Measurements from ENCODE around the gene S100G.

The S100G gene

DNA sequence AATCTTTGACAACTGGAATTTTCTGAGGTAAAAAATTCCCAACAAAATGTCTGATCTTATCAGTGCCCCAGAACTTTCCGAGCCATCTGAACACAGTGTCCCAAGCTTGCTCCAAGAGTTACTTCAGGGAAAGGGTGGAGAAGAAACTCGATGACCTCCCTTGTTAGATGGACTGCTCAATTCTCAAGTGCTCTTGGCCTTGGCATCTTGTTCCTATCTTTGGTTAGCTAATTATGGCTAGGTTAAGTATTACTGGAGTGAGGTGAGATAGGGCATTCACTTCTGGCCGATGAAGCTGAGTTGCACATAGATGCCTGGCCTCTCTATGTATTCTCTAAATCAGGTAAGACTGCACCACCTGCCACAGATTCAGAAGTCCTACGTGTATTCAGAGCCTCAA is 9.1 kb upstream of the S100G start:
- DNase-seq (ENCODE audit: low read depth, low spot score) = no peak
- H3K4me3 ChIP-seq (ENCODE audit: low read length) = no peak overlapping the region

DNA sequence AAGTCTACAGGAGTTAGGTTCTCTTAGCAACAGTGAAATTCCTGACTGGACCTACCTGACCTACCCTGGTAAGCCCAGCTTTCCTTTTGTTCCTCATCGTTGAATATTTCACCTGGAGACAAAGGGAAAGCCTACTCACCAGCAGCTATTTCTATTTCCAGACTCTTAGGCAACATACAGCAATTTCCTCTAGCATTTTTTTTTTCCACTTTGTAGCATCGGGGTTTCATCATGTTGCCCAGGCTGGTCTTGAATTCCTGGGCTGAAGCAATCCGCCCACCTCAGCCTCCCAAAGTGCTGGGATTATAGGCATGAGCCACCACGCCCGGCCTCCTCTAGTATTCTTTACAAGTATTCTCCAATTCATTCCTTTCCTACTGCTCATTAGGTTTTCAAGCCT is 6.8 kb upstream of the S100G start:
- DNase-seq (ENCODE audit: low read depth, low spot score) = no peak

DNA sequence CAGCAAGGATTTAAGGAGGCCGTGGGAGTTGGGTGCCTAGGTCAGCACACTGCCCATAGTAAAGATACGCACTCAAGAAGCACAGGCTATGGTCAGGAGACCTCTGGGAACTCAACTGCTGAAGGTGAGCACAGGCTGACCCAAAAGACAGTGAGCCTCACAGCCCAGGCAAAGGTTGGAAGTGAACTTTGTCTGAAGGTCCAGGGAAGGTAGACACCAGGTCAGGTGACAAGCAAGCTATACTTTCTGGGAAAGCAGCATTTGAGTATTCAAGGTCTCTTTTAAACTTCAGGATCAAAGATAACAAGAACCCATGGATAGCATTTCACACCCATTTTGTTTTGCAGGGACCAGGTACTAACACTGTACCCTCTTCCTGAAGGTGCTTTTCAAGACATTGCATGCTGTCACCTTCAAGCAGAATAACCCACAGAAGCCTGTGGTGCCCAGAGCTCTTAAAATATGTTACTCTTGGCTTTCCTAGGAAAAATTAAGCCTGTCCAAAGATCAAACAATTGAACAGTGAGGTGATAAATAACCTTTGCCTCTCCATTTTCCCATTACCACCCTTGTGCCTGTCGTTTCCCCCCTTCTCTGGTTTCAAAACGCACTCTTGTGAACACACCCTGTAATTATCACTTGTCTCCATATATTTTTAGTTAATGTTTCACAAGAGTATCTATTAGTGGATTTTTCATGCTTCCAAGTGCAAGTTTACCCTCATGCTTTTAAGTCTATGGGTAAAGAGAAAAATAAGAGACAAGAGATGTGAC is 3.4 kb upstream of the S100G start:
- H3K4me3 ChIP-seq (ENCODE audit: low read length) = no peak overlapping the region
- DNase-seq (ENCODE audit: low read depth, low spot score) = no peak

More for the DNA sequence above, 6.8 kb upstream of the S100G start:
- H3K4me3 ChIP-seq (ENCODE audit: low read length) = no peak overlapping the region

DNA sequence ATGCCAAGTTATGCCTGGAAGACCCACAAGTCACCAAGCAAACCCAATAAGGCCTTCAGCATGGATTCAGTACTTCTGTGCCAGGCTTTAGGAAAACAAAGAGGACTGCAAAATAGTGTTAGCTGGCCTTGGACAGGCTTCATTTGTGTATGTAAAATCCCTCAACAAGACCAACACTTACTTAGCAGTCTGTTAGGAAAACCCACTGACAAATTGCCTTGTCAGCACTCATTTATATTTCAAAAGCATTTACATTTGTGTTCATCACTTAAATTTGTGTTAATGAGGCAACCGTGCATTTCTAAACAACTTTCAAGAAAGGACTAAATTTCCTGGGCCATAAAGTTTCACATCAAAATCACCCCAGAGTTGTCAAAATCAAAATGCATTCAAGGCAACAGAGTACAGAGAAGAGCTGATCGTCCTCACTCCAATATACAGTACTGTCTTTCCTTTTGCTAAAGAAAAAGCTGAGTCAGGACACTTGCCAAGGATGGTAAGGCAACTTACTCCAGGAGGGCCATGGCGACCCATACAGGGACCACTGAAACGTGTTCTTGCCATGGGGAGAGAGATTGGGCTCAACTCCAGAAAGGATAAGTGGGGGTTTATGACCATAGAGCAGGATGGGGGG is 1.6 kb downstream of the S100G start:
- H3K4me3 ChIP-seq (ENCODE audit: low read length) = no peak overlapping the region
- DNase-seq (ENCODE audit: low read depth, low spot score) = no peak

DNA sequence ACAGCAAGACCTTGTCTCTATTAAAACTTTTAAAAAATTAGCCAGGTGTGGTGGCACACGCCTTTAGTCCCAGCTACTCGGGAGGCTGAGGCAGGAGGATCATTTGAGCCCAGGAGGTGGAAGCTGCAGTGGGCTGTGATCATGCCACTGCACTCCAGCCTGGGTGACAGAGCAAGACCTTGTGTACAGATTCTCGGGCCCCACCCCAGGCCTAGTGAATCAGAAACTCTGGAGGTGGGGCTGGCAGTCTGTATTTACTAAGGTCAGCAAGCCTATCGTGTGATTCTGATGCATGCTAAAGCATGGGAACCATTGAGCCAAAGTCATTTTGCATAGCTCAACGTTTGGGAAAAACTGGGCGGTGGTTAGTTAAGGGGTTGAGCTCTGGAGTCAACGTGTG is 3.5 kb downstream of the S100G start:
- H3K4me3 ChIP-seq (ENCODE audit: low read length) = no peak overlapping the region
- no peak for DNase-seq (ENCODE audit: low read depth, low spot score)

DNA sequence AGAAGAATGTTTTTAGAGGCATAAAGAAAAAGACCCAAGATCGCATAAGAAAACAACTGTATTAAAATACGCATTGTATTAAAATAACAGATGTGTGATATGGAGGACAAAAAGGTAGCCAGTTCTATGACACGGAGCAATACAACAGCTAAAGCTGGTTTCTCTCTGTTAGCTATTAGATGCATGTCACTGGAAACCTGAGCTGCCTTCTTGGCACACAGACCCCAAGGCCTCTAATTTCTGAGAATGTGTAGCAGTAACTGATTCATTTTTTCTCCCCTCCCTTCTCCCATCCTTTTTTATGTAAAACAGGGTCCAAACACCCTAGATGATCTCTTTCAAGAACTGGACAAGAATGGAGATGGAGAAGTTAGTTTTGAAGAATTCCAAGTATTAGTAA is 4.1 kb downstream of the S100G start:
- no peak for DNase-seq (ENCODE audit: low read depth, low spot score)
- no peak overlapping the region for H3K4me3 ChIP-seq (ENCODE audit: low read length)

DNA sequence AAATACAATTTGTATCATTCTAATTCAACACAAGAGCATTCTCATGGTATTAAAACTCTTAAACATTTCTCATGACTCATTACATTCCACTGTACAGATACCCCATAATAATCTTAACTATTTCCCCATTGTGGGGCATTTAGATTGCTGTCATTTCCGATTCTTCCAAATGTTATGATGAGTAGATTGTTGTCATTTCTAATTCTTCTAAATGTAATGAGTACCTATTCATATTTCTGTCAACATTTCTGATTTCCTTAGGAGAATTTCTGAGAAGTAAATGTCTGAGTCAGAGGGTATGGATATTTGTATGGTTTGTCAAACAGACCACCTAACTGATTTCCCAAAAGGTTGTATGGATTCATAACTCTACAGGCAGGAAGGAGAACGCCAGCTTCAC is 8.3 kb downstream of the S100G start:
- H3K4me3 ChIP-seq (ENCODE audit: low read length) = no peak overlapping the region
- DNase-seq (ENCODE audit: low read depth, low spot score) = no peak

DNA sequence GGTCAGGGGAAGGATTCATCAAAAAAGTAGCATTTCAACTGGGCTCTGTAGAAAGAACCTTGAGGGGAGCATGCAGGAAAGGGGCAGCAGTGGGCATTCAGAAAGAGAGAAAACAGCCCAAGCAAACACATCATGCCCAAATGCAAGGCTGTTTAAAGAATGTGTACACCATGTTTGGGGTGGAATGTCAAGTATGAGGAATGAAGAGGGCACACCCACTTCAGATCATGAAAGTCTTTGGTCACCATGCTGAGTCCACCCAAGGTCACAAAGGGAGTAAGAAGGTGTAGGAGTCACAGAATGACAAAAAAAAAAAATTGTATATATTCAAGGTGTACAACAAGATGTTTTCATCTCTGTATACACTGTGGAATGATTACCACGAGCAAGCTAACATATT is 9.4 kb downstream of the S100G start:
- no peak for DNase-seq (ENCODE audit: low read depth, low spot score)

DNA sequence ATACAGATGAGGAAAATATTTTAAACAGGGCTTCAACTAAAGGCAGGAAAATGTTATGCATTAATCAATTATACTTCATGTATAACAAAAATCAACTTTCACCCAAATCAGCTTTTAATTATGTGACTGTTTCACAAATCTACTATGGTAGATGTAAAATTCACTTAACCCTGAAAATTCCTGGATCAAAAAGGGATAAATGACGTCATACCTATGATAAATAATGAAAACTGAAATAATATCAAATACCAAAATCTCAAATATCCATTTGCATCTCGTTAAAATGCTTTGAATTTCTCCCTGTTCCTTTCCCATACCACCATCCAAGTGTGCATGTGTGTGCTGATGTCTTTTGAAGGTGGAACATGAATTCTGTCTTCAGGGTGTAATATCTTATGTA is 11.5 kb downstream of the S100G start:
- no peak for DNase-seq (ENCODE audit: low read depth, low spot score)
- H3K4me3 ChIP-seq (ENCODE audit: low read length) = no peak overlapping the region

More for the DNA sequence above, 9.4 kb downstream of the S100G start:
- no peak overlapping the region for H3K4me3 ChIP-seq (ENCODE audit: low read length)

DNA sequence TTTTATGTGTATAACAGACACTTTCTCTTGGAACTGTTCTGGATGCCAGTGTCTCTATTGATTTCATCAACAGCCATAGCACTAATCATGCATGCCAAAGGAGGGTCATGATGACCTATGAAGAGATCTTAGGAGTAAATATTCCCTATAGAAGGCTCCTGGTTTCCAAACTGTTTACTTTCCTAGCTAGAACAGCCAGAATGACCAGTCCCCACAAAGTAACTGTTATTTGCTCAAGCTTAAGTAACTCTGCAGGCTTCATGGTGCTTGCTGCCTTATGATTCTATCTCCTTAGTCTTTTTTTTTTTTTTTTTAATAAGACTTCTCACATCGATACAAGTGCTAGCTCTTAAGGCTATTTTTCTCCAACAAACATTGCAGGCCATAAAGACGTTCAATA is 12.4 kb downstream of the S100G start:
- H3K4me3 ChIP-seq (ENCODE audit: low read length) = no peak overlapping the region
- DNase-seq (ENCODE audit: low read depth, low spot score) = no peak

DNA sequence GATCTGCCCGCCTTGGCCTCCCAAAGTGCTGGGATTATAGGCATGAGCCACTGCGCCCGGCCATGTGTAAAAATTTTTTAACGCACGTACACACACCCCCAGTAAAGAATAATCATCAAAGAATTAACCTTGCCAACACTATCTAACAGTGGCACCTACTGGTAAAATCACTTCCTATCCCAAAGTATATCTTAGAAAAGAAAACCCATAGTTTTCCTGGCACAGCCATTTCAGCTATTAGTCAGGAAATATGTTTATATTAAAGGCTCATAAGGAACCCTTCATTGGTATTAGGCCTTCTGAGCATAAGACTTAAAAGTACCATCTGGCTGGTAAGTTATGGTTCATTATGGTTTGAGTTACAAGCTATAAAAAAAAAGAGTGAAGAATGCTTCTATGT is 14.1 kb downstream of the S100G start:
- no peak overlapping the region for H3K4me3 ChIP-seq (ENCODE audit: low read length)
- no peak for DNase-seq (ENCODE audit: low read depth, low spot score)

DNA sequence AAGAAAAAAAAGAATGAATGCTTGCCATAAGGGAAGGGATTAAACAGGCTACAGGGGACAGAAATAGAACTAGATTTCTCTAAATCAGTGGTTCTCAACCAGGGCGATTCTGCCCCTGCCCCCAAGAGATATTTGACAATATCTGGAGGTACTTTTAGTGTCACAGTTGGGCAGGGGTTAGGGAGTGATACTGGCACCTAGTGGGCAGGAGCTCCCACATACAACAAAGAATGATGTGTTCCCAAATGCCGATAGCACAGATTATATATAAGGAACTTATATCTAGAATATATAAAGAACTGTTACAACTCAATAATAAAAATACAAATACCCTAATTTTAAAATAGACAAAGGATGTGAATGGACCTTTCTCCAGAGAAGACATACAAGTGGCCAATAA is 14.7 kb downstream of the S100G start:
- DNase-seq (ENCODE audit: low read depth, low spot score) = no peak
- no peak overlapping the region for H3K4me3 ChIP-seq (ENCODE audit: low read length)

DNA sequence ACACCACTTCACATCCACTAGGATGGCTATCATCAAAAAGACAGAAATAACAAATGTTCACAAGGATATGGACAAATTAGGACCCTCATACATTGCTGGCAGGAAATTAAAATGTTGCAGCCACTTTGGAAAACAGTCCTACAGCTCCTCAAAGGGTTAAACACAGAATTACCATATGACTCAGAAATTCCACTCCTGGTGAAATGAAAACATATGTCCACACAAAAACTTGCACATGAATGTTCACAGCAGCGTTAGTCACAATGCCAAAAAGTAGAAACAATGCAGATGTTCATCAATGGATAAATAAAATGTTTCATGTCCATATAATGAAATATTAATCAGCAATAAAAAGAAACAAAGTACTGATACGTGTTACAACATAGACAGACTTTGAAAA is 15.1 kb downstream of the S100G start:
- no peak overlapping the region for H3K4me3 ChIP-seq (ENCODE audit: low read length)
- no peak for DNase-seq (ENCODE audit: low read depth, low spot score)

DNA sequence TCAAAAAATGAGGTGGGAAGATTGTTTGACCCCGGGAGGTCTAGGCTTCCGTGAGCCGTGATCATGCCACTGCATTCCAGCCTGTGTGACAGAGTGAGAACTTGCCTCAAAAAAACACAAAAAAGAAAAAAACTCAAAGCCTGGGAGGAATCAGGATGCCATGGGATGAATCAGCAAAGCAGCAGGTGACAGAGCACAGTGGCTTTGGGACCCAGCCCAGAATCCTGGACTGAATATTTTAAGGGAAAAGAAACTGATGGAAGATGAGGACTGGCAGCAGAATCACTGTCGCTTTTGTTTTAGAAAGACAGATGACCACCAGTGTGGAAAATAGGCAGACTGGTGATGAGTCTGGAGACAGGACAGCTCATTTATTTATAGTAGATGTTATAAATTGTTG is 16.6 kb downstream of the S100G start:
- no peak for DNase-seq (ENCODE audit: low read depth, low spot score)
- no peak overlapping the region for H3K4me3 ChIP-seq (ENCODE audit: low read length)

DNA sequence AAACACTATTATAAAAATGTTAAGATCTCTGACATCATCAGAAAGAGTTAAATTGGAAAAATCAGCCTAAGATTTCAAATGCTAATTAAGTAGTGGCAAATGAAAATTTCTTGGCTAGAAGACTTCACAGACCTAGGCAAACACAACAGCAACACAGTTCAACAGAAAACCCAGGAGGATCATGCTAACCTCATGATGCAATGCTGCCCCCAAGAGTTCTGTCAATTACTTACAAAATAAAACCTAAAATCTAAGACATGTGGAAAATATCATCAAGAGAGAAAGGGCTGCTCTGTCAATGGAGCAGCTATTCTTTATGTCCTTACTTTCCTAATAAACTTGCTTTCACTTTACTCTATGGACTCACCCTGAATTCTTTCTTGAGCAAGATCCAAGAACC is 21.0 kb downstream of the S100G start:
- peak; percentile 20 for DNase-seq (ENCODE audit: low read depth, low spot score)
- no peak overlapping the region for H3K4me3 ChIP-seq (ENCODE audit: low read length)

DNA sequence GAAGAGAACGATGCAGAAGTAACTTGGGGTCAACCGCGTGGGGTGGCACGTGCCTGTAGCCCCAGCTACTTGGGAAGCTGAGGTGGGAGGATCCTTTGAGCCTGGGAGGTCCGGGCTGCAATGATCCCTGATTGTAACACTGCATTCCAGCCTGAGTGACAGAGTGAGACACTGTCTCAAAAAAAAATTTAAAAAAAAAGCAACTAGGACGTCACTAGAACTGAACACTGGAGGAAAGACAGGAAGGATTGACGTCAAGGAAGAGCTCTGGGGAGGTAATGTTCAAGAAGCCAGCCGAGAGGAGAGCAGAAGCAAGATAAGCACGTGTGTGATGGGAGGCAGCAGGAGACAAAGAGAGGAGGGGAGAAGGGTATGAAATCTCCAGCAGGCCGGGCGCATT is 28.7 kb downstream of the S100G start:
- H3K4me3 ChIP-seq (ENCODE audit: low read length) = no peak overlapping the region
- no peak for DNase-seq (ENCODE audit: low read depth, low spot score)

DNA sequence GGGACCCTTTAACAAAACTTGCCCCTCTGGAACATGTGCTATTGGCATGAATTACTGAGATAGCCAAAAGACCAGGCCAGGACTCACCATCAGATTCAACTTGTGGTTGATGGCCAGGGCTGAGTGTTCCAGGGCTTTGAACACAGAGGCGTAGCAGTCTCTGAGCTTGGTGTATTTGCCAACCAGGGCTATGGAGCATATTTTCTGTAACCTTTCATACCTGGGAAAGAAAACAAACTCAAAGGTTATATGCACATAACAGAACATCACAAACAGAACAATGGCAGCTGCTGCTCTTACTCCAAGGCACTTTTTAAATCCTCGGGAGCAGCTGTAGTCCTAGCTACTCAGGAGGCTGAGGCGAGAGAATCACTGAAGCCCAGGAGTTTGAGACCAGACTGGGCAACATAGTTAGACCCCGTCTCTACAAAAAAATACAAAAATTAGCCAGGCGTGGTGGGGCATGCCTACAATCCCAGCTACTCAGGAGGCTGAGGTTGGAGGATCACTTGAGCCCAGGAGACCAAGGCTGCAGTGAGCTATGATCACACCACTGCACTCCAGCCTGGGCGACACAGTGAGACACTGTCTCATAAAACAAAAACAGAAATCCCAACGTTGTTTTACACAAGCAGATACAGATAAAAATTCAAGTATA is 33.2 kb downstream of the S100G start:
- no peak overlapping the region for H3K4me3 ChIP-seq (ENCODE audit: low read length)
- no peak for DNase-seq (ENCODE audit: low read depth, low spot score)

DNA sequence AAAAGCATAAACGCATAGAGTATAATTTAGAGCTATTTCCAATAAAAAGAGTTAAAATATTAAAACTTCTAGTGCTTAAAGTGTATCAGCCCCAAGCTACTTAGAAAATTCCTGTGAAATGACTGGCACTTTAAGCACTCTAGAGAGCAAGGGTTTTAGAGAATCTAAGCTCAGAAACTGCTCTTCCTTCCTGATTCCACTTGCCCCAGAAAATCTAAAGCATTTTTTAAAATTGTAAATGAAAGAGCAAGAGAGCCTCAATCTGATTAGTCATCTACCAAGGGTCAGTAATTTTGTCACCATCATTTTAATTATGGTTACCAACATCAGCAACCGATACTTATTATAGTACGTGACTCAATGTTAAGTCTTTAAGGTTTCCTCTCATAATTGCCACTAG is 37.6 kb downstream of the S100G start:
- DNase-seq (ENCODE audit: low read depth, low spot score) = no peak
- no peak overlapping the region for H3K4me3 ChIP-seq (ENCODE audit: low read length)

DNA sequence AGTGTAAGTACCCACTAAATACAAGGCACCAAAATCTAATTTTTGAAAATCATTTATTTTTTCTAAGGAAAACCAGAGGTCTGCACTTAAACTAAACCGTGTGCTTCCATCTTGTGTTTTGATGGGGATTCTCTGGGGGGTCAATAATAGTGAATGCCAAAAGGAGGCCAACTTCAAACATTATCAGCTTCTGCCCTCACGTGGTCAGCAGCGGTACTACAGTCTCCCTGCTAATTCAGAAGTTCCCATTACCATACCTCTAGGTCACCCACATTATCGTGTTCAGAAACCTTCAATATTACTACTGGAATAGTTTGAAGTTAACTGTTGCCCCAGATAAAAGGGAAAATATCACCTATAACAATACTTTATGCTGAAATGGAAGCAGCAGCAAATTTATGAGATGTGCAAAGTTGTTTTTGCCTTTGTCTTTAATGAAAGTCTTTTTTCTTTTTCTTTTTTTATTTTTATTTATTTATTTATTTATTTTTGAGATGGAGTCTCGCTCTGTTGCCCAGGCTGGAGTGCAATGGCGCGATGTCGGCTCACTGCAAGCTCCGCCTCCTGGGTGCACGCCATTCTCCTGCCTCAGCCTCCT is 45.2 kb downstream of the S100G start:
- DNase-seq (ENCODE audit: low read depth, low spot score) = peak; percentile 12
- no peak overlapping the region for H3K4me3 ChIP-seq (ENCODE audit: low read length)

DNA sequence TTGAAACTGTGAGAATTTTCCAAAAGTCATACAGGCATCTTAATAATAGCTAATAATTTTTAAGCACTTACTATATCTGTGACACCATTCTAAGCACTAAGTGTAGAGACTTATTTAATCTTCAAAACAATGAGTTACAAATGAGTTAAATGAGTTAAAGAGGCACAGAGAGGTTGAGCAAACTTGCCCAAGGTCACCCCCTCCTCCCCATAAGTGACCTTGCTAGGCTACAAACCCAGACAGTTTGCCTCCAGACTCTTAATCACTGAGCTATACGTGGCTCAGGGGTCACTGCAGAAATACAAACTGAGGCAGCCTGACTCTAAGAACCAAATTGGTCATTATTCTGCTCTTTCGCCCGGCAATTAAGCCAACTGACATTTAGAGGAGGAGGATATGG is 47.0 kb downstream of the S100G start:
- no peak for DNase-seq (ENCODE audit: low read depth, low spot score)
- H3K4me3 ChIP-seq (ENCODE audit: low read length) = no peak overlapping the region

All from Jurkat, Clone E6-1 (cell line).